HG02938 (cell line): ENCODE results near the gene DNAH5.
"Not testable (repeated sequence)": the region's sequence is repeated elsewhere in the genome, so short reads cannot be mapped to it uniquely, and the experiment has no call there.

Experiments
- ATAC-seq: cut with Tn5 transposase; IDR thresholded peaks from one replicate; pipeline ENCODE4 v1.9.1; 2021; ENCODE audit warnings: mild to moderate bottlenecking, moderate library complexity; ENCODE audit not compliant: unreplicated experiment

DNAH5 gene

GRCh38 chr5:13944560-13945199, at the start of gene DNAH5:
DNAH5 (minus strand) TSS chr5:13944688; CDS start chr5:13944438, 250 bp downstream.
- no peak for ATAC-seq

DNA sequence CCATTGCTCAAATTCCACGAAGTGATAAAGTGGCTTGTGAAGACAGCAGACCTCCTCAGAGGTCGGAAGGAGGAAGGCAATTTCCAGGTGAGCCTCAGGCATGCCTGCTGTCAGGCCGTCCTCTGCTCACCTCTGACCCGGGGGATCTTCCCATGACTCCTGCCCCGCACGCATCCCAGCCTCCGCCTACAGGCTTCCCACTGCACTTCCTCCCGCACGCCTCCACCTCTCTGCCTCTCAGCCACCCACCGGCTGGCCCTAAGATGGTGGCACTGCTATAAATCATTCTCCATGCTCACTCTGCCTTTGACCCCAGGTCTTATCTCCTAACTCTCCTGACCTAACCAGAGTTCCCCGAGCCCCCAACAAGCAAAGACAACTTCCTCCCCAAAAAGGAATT, 49.4 kb upstream of the DNAH5 start:
- no peak for ATAC-seq

GRCh38 chr5:13992795-13993194, 48.3 kb upstream of the DNAH5 start:
- no peak for ATAC-seq

- ATAC-seq = no peak
These were observed 46.9 kb upstream of the DNAH5 start for GRCh38 chr5:13991365-13991764.

- no peak for ATAC-seq
These were observed 46.4 kb upstream of the DNAH5 start for GRCh38 chr5:13990896-13991295.

- ATAC-seq = no peak
These were observed 45.3 kb upstream of the DNAH5 start for GRCh38 chr5:13989832-13990231.

DNA sequence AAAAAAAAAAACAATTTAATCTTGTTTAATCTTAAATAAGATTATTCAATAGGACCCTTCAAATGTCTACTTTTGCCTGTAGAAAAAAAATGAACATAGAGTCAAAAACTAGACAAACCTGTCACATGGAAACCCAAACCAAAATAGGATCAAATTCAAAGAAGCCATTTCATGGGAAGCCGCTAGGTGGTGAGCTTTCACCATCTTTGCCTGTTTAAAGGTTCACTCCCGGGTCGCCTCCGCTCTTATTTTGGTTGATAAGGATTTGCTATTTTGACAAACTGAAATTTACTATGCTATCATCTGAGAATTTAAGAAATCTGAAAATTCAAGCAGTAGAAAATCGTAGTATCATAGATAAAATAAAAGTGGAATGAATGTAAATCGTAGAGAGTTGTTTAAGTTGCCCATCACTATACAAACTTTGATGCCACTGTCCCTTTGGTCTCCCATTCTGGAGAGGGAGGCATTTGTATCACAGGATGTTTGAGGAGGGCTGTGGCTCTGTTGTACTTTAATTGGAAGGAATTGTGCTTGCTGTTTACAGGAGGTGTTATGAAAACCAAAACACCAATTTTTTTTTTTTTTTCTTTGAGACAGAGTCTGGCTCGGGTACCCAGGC, 43.5 kb upstream of the DNAH5 start:
- peak; percentile 64 for ATAC-seq

- no peak for ATAC-seq
These were observed 41.4 kb upstream of the DNAH5 start for GRCh38 chr5:13985731-13986418.

- ATAC-seq = not testable (repeated sequence)
These were observed 40.4 kb upstream of the DNAH5 start for GRCh38 chr5:13984888-13985287.

GRCh38 chr5:13976867-13977830, 32.7 kb upstream of the DNAH5 start:
- ATAC-seq = no peak

GRCh38 chr5:13976223-13976622, 31.7 kb upstream of the DNAH5 start:
- ATAC-seq = no peak

DNA sequence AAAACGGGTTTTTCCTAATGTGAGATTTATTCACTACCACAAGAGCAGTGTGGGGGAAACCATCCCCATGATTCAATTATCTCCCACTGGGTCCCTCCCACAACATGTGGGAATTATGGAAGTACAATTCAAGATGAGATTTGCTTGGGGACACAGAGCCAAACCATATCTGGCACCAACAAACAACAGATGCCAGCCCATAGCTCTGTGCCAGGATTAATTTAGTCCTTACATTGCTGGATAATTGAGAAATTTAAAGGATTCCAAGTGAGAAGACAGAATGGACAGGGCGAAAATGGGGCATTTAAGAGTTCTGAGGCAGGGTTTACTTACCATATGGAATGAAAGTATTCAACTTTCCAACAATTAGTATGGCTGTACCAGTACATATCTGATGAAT, 30.8 kb upstream of the DNAH5 start:
- ATAC-seq = no peak

- no peak for ATAC-seq
These were observed 29.2 kb upstream of the DNAH5 start for GRCh38 chr5:13973724-13974123.

- ATAC-seq = no peak
These were observed 27.5 kb upstream of the DNAH5 start for GRCh38 chr5:13972029-13972428.

DNA sequence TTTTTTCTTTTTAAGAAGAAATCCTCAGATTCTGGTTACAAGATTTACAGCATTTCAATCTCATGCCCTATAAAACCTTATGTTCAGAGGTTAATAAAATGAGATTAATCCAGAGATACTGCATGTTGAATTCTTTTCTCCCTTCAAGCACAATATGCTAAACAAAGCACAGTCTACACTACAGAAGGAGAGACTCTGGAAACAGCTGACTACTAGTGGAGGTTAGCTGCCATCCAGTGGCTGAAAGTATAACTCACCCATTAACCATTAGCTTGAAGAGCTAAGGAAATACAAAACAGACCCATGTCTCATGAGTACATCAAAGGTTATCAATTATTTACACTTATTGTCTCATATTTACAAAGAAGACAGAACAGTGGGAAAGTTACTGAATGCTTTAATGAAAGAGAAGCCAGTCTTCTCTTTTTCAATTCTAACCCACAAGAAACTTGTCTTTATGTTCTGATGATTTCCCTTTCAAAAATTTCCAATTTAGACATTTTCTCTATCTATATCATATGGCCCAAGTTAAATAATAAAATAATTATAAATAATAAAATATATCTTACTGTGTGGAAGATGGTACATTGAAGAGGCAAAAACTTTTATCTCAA, 12.7 kb upstream of the DNAH5 start:
- ATAC-seq = peak; percentile 99

DNA sequence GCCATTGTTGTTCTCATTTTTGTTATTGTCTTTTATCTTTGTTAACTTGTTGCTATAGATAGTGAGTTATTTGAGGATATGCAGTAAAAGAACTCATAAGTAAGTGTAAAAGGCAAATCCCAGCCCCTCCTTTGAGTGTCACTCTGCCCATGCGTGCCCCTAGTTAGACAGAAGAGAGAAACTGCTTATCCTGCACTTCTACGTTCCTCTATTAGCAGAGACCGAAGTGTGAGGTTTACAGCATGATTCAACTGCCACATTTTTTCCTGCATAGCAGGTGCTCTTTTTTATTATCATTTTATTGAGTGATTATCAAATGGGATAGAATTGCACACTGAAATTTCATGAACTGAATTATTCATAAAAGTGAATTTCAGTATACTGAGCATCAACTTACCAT, 12.0 kb upstream of the DNAH5 start:
- ATAC-seq = no peak

DNA sequence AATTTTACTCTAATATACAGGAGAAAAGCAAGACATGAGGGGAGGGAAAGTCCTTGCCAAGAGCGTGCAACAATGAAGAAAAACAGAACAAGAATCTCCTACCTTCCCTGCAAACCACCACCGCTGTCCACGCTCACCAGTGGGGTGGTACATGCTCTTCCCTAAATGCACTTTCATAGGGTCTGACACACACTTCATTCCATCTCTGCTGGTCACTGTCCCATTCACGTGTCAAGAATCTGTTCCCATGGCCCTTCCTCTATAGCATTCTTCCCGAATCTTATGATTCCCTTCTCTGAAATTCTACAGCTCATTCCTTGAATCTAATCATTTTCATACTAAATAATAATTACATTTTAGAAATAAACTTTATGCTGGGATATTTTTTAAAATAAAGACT, 11.4 kb upstream of the DNAH5 start:
- no peak for ATAC-seq

DNA sequence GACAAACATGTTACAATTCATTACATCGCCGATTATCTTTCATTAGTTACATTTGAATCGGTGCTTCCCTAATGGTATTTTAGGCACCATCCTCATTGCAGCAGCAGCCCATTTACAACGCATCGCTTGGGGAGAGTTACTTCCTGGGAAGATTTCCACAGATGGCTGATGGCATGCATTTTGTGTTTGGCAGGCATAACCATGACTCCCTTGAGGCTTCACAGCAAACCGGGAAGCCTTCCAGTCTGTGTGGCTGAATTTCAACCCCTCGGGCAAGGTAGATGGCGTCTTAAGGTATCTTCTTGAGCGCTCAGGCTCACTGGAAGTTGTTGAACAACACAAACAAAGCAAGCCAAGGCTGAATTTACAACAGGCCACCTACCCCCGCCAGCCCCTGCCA, 1.6 kb upstream of the DNAH5 start:
- no peak for ATAC-seq

- ATAC-seq = no peak
These were observed 783 bp upstream of the DNAH5 start for GRCh38 chr5:13945271-13945670.

GRCh38 chr5:13943676-13944075, 812 bp downstream of the DNAH5 start:
- ATAC-seq = no peak

DNA sequence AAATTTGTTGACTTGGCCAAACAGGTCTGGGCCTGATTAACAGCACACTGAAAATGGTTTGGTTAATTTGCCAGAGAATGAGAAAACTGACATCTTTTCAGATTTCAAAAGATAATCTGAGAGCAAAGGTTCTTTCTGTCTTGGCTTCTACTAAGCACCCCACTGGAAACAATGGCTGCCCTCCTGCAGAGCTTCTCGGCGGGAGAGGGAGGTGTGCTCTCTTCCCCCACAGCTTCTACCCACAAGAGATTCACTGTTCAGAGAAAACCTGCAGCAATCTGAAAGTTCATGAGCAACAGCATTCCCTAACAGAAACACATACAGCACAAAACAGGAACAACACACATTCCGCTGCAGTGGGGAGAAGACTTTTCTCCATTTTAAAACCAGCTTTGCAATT, 3.0 kb downstream of the DNAH5 start:
- ATAC-seq = no peak
